HG03565 (cell line): ENCODE measurements around the gene KRTAP29-1.
"Not testable (repeated sequence)": the region's sequence is repeated elsewhere in the genome, so short reads cannot be mapped to it uniquely, and the experiment has no call there.

Experiments used
- ATAC-seq: cut with Tn5 transposase; IDR thresholded peaks from one replicate; pipeline ENCODE4 v1.9.1; 2021; ENCODE audit warnings: mild to moderate bottlenecking, moderate library complexity; ENCODE audit not compliant: unreplicated experiment

The KRTAP29-1 gene

DNA sequence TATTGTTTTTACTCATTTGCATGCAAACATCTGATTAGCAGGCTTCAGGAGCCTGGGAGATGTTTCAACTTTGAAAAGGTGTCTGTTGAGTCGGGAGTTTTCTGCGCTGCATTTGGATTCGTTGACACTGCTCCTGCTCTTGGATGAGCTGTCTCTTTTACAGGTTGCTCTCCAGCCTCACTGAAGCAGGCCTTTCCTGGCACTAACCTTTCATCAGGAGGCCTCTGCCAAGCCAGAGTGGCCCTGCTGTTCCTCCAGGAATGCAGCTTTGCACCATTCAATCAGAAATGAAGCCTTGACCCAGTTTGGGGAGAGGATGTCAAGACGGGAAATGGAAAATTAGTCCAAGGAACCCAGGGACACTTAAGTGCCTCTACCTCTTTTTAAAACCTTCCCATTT is 330 bp upstream of the KRTAP29-1 start:
- no peak for ATAC-seq

DNA sequence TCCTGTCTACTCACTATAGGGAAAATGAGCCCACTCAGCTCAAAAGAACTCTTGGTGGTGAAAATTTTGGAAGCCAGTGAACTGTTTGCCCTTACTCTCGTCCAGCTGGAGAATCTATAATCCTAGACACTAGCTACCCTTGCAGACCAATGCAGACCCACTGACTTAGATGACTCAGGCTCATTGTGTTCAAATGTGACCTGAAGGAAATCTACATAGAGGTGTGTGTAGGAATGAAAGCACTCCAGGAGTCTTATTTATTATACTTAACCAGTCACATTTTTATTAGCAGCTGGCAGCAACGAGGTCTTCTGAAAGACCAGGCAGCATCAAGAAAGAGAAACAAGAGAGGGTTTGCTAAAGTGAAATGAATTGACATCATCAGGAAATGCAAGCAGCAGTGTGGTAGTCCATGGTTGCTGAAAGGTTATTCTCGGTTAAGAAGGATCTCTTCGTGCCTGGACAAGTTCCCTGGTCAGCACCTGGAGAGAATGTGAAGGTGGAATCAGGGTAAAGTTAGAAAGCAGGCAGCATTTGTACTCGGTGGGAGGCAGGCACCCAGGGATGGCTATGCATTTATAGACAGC is 1.4 kb downstream of the KRTAP29-1 start:
- no peak for ATAC-seq

DNA sequence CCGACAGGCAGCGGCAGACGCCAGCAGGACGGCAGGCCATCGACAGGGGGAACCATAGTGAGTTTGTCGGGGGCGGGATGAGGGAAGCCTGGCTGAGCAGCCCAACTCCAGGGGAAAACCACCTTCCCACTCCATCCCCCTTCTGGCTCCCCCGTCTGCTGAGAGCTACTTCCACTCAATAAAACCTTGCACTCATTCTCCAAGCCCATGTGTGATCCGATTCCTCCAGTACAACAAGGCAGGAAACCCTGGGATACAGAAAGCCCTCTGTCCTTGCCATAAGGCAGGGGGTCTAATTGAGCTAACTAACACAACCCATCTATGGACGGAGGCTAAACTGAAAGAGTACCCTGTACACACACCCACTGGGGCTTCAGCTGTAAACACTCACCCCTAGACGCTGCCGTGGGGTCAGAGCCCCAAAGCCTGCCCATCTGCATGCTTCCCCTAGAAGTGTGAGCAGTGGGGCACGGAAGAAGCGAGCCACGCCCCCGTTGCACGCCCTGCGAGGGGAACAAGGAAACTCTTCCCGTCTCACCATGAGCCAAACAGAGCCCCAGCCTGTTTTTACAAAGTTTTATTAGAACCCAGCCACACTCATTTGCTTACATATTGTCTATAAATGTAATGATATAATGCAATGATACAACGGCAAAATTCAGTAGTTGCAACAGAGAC is 4.1 kb downstream of the KRTAP29-1 start:
- no peak for ATAC-seq

DNA sequence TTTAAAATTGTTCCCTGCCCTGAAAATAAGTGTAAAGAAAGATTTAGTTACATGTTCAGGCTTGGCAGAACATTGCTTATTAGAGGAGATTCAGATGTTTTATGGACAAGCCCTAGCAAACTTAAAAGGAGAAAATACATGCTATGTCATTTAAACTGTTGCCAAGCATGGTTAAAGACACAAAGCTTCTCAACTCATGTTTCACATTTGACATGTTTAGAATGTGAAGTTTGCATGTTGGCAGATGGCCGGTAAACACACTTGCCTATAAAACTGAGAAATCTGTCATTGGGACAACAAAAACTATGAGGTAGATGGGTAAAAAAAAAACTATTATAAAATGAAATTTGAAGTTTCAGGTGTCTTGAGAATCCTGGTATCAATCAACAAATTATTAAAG is 5.8 kb downstream of the KRTAP29-1 start:
- ATAC-seq = no peak

DNA sequence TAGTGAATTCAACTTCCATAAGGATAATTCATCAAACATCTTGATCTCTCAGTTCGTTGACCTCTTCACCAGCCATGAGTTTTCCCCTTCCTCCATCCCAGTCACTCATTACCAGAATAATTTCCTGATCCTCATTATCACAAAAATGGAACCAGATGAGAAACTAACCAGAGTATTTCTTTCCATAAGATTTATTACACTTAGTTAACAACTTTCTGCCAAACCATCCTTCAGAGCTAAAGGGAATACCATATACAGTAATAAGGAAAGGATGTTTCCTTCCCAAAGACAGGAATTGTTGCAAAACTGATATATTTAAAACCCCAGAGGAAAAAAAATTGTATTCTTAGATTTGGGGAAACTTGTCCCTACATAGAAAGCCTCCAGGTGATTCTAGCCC is 8.6 kb downstream of the KRTAP29-1 start:
- no peak for ATAC-seq

DNA sequence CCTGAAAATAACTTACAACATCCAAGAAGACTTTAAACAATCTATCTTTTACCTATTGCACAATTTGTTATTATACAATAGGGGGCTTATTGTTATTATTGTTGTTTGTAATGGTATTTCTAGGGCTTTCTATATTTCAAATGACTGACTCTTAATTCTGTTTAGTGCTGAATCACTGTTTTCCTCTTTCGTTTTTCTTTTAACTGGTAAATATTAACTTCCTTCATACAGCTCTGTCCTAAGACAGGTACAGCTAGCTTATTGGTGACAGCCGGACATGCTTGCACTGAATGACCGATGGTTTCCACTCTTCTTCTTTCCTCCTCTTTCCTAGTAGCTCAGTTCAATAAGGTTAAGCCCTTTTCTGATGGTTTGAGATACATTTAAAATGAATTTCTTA is 15.6 kb downstream of the KRTAP29-1 start:
- no peak for ATAC-seq

DNA sequence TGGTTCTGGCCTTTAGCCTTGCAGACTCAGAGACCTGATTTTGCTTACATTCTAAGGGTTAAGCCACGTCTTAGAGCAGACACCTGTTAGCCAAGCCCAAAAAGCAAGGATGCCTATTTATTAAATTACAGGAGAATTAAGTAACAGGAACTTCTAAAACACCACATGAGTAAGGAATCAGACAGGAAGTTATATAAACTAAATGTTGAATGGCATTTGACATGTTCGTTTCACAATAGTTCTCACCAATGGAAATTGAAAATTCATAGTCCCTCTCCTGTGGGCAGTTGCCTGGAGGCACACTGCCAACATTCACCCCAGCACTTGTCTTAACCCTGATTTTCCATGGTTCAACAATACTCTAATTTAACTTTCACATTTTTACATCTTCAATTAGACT is 18.1 kb downstream of the KRTAP29-1 start:
- no peak for ATAC-seq

DNA sequence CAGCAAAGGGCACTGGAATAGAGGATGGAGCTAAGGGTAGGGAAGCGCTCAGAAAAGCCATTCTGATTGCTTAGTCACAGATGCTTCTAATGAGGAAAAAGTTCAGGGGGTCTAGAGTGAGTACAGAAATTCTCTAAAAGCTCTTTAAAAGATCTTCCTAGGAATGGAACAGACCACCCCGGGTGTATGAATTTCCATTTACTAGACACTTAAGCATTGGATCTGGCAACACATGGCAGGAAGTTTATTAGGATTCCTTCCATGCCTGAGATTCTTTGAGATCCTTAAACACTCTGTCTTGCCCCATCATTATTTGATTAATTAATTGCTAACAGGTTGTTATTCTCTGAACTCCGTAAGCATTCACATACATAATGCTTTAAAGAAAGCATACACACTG is 18.6 kb downstream of the KRTAP29-1 start:
- no peak for ATAC-seq

DNA sequence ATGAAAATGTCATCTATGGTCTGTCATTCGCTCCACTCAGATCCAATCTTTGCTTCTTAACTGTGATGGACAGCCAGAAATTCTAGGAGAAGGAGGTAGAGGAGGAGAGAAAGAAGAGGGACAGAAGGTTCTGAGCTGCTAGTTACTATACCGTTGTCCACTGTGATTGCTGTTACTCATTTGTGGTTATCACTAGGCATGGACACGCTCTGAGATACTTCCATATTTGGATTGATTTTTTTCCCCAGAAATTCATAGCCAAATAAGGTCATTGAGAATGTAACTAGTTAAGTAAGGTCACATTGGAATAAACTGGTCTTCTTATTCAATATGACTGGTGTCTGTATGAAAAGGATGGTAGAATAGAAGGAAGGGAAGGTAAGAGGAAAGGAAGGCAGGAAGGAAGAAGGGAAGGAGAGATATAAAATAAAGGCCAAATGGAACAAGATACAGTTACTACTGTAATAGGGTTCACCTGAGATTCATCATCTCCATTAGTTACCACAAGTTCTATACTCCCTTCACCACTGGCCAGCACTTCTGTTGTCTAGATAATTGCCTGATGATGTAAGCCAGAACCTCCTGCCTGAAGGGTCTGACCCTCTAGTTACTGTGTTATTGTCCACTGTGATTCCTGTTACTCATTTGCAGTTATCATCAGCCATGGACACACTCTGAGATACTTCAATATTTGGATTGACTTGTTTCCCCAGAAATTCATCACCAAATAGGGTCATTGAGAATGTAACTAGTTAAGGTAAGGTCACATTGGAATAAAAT is 24.3 kb downstream of the KRTAP29-1 start:
- no peak for ATAC-seq

DNA sequence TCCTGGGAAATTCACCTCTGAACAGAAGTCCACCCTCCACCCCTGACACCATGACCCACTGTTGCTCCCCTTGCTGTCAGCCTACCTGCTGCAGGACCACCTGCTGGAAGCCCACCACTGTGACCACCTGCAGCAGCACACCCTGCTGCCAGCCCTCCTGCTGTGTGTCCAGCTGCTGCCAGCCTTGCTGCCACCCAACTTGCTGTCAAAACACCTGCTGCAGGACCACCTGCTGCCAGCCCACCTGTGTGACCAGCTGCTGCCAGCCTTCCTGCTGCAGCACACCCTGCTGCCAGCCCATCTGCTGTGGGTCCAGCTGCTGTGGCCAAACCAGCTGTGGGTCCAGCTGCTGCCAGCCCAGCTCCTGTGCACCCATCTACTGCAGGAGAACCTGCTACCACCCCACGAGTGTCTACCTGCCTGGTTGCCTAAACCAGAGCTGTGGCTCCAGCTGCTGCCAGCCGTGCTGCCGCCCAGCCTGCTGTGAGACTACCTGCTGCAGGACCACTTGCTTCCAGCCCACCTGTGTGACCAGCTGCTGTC is 26.9 kb downstream of the KRTAP29-1 start, which contains the start of gene KRTAP9-7:
Gene KRTAP9-7, plus strand, starts transcription at position 51 of the 543 bp plus-strand sequence. Its CDS starts 0 bp downstream, at position 51.
- not testable (repeated sequence) for ATAC-seq

DNA sequence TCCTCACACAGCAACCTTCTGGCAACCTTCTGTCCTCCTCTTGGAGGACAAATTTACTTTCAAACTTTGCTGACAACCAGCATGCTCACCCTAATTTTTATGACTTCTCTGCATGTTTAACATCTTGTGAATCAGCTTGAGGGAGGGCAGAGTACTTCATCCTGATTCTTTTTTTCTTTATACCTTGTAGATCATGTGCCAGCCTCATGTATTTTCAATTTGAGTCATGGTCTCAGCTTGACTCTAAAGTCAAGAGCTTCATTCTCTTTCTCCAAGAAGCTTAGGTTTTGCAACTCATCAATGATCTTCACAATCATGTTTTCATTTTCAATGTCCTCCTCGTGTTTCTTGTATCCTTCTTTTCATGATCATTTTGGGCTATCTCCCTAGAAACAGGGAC is 30.8 kb downstream of the KRTAP29-1 start:
- ATAC-seq = no peak

DNA sequence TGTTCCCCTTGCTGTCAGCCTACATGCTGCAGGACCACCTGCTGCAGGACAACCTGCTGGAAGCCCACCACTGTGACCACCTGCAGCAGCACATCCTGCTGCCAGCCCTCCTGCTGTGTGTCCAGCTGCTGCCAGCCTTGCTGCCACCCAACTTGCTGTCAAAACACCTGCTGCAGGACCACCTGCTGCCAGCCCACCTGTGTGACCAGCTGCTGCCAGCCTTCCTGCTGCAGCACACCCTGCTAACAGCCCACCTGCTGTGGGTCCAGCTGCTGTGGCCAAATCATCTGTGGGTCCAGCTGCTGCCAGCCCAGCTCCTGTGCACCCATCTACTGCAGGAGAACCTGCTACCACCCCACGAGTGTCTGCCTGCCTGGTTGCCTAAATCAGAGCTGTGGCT is 31.3 kb downstream of the KRTAP29-1 start:
- not testable (repeated sequence) for ATAC-seq

DNA sequence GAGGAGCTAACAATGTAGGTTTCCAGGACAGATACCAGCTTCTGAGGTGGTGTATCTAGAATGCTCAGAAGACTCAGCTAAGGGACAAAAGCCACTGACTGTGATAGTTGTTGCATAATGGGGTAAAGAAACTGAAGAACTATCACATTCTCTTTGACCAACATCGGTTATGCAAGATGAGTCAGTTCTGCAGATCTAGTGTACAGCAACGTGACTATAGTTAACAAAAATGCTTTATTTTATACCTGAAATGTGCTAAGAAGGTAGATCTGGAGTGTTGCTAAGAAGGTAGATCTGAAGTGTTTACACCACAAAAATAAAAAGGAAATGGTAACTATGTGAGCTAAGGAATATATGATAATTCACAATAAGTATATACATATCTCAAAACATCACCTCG is 34.9 kb downstream of the KRTAP29-1 start:
- no peak for ATAC-seq

DNA sequence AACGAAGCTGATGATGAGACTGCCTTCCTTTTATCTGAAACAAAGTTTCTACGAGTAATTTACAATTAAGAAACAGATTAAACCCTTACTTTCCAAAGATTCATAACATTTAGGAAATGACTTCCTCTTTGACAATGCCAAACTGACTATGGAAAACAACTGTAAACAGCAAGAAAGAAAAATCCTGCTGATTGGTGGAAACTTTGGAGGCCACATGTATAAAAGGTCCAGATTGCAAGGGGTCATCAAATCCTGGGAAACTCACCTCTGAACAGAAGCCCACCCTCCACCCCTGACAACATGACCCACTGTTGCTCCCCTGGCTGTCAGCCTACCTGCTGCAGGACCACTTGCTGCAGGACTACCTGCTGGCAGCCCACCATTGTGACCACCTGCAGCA is 37.6 kb downstream of the KRTAP29-1 start, which contains the start of gene KRTAP9-6:
Gene KRTAP9-6, plus strand, starts transcription at position 301 of the 400 bp plus-strand sequence. Its CDS starts 0 bp downstream, at position 301.
- ATAC-seq = no peak

DNA sequence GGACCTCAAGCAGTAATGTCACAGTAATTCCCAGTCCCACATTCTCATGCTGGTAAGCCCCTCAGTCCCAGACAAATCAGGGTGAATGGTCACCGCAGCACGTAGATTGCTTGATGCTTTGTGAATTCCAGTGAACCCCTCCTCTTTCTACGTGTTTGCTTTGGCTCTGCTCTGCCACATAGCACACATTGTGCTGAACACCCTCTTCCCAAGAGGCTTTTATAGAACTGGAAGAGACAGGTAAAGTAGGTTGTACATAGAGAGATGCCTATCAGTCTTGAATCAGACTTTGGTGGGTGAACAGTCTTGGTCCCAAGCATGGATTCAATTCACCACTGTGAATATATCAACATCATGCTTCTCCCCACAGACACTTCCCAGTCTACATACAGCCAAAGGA is 38.1 kb downstream of the KRTAP29-1 start:
- no peak for ATAC-seq

DNA sequence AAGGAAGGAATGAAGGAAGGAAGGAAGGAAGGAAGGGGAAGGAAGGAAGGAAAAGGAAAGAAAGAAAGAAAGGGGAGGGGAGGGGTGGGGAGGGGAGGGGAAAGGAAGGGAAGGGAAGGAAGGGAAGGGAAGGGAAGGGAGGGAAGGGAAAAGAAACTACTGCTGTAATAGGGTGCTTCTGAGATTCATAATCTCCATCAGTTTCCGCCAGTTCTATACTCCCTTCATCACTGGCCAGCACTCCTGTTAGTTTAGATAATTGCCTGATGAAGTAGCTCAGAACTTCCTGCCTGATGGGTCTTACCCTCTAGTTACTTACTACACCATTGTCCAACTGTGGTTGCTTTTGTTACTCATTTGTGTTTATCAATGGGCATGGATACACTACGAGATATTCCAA is 39.4 kb downstream of the KRTAP29-1 start:
- no peak for ATAC-seq

DNA sequence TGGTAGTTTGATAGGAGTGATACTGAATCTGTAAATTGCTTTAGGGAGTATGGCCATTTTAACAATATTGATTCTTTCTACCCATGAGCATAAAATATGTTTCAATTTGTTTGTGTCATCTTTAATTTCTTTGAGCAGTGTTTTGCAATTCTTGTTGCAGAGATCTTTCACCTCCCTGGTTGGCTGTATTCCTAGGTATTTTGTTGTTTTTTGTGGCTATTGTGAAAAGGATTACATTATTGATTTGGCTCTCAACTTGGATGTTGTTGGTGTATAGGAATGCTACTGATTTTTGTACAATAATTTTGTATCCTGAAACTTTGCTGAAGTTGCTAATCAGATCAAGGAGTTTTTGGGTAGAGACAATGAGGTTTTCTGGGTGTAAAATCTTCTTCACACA is 44.2 kb downstream of the KRTAP29-1 start:
- no peak for ATAC-seq

DNA sequence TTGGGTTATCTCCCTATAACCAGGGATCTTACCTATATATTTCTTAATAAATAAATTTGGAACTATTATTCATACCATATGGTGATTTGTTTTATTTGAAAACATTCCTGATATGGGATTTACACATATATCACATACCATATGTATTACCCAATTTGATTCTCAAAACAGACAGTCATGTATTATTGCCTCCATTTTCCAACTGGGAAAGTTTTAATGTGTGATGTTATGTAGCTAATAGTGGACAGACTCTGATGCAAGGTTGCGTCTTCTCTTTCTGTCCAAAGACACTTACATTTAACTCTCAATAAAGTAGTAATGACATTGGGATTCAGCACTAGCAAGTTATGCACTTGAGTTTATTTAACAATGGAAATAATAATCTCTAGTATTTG is 46.4 kb downstream of the KRTAP29-1 start:
- ATAC-seq = no peak

DNA sequence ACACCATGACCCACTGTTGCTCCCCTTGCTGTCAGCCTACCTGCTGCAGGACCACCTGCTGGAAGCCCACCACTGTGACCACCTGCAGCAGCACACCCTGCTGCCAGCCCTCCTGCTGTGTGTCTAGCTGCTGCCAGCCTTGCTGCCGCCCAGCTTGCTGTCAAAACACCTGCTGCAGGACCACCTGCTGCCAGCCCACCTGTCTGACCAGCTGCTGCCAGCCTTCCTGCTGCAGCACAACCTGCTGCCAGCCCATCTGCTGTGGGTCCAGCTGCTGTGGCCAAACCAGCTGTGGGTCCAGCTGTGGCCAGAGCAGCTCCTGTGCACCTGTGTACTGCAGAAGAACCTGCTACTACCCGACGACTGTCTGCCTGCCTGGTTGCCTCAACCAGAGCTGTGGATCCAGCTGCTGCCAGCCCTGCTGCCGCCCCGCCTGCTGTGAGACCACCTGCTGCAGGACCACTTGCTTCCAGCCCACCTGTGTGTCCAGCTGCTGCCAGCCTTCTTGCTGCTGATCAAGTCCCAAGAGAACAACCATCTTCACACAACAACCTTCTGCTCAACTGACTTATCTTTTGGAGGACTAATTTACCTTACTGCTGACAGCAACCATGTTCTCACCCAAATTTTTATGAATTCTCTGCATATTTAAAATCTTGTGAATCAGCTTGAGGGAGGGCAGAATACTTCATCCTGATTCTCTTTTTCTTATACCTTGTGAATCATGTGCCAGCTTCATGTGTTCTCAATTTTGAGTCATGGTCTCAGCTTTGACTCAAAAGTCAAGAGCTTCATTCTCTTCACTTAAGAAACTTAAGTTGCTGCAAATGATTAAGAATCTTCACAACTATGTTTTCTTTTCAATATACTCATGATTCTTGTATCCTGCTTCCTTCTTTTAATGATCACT is 47.0 kb downstream of the KRTAP29-1 start, which contains the start of gene KRTAP9-9:
Gene KRTAP9-9, plus strand, starts transcription at position 4 of the 910 bp plus-strand sequence.
- not testable (repeated sequence) for ATAC-seq

DNA sequence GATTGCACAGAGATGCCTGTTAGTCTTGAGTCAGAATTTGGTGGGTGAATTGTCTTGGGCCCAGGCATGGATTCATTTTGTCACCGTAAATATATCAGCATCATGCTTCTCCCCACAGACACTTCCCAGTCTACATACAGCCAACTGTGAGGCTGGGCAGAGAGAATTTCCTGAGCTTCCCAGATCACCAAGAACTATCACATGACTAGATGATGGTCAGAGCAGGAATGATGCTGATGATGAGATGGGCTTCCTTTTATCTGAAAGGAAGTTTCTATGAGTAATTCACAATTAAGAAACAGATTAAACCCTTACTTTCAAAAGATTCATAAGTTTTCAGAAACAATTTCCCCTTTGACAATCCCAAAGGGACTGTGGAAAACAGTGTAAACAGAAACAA is 47.8 kb downstream of the KRTAP29-1 start:
- no peak for ATAC-seq
